HG03575 (cell line): ENCODE data around the gene SYCP2L.
A peak's percentile ranks its signal among the peaks of the same experiment; 100 is the strongest.
"Not testable (repeated sequence)": the region's sequence is repeated elsewhere in the genome, so short reads cannot be mapped to it uniquely, and the experiment has no call there.

ENCODE experiments used
- ATAC-seq: cut with Tn5 transposase; IDR thresholded peaks from one replicate; pipeline ENCODE4 v1.9.1; 2021; ENCODE audit not compliant: unreplicated experiment, insufficient number of reproducible peaks, low FRiP score; ENCODE audit errors: extremely low read depth

The SYCP2L gene

DNA sequence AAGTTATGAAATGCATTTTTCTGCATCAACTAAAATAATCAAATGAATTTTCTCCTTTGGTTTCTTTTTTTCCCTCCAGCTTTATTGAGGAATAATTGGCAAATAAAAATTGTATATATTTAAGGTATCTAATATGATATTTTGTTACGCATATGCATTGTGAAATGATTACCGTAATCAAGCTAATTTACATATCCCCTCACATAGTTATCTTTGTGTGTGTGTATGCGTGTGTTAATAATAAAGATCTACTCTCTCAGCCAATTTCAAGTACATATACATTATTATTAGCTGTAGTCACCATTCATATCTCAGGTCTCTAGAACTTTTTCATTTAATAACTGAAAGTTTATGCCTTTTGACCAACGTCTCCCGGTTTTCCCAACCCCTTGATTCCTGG, 61.1 kb downstream of the SYCP2L start:
- no peak for ATAC-seq

DNA sequence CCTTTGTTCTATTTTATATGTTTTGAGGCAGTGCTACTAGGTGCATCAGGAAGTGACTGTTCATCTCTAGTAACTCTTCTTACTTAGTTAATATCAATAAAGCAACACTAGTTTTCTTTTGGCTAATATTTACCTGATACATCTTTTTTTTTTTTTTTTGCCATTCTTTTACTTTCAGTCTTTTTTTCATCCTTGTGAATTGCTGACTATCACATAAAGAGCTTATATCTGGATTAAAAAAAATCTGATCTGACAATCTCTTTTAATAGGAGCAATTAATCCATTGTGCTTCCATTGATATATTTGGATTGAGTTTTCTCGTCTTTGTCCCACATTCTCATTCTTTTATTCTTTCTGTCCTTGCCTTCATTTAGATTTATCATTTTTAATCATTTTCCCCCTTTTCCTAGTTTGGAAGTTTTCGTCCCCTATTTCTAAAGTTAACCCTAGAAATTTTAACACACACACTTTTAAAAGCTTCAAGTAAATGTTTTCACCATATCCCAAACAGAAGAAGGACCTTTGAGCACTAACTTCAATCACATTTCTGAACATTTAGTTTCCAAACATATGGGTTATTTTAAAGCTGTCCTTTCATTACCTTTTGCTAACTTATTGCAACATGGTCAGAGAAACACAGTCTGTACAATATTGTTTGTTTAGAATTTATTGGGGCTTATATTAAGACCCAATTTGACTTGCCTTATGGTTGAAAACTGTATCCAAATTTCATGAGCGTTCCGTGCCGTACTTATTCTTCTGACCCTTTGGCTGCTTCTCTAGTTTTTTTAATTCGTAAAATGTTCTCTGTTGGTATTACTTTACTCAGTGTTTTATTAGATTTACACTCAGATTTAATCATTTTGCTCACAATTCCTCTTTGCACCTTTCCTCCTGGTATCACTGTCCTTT, 63.0 kb downstream of the SYCP2L start:
- ATAC-seq: no peak

DNA sequence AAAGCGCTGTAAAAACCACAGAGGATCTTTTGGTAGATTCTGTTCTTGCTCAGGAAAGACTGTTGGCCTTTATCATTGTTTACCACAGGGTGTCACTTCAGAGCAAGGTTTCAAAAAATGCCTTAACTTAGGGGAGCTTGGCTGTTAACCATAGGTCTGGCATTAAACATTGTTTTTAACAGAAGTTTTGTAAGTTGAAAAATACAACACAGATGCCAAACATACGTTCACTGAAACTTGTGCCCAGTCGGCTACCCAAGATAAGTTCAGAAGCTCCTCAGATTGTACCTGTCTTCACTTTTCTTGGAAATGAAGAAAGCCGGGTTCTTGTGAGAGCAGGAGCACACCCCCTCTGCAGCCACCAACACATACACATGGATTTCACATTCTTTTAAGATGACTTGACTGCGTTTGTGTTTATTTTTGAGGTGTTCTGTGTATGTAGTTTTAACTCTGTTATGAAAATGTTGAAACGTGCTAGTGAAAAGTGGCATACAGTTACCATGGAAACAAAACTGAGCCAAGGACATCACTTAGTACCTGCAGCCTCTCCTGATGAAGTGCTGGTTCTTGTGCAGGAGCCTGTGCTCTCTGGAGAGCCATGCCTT, 64.9 kb downstream of the SYCP2L start:
- ATAC-seq: no peak

DNA sequence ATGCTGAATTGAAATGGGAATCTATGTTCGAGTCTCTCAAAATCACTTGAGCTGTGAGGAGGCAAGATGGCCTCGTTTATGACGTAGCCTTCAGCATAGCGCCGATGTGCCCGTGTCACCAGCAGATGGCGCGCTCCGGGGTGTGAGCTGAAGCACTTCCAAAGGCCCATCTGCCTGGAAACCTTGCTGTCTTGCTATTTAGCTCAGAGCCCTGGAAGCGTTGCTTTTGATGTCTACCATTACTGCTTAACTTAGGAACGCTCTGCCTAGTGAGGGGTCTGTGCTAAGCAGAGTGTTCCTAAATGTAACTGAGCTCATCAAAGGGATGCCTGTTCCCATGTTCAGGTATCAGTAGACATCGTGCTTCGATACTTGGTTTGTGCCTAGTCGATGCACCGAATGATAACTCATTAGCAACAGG, 67.7 kb downstream of the SYCP2L start:
- ATAC-seq: peak; percentile 61

DNA sequence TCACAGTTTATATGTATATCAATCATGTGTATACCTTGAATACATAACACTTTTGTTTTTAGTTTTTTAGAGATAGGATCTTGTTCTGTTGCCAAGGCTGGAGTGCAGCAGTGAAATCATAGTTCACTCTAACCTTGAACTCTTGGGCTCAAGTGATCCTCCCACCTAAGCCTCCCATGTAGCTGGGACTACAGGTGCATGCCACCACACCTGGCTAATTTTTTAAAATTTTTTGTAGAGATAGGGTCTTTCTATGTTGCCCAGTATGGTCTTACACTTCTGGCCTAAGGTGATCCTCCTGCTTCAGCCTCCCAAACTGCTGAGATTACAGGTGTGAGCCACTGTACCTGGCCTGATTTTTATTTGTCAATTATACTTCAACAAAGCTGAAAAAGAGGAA, 69.9 kb downstream of the SYCP2L start:
- no peak for ATAC-seq

DNA sequence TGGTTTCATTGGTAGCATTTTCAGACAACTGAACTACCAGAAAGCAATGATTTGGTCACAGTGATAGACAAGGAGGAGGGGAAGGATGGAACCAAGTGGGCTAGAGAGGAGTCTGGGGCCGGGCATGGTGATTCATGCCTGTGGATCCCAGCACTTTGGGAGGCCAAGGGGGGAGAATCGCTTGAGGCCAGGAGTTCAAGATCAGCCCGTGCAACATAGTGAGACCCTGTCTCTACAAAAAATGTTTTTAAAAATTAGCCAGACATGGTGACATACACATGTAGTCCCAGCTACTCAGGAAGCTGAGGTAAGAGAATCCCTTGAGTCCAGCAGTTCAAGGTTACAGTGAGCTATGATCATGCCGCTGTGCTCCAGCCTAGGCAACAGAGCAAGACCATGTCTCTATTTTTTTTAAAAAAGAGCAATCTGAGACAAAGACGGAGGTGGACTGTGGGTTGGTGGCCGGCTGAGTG, 70.6 kb downstream of the SYCP2L start:
- no peak for ATAC-seq

DNA sequence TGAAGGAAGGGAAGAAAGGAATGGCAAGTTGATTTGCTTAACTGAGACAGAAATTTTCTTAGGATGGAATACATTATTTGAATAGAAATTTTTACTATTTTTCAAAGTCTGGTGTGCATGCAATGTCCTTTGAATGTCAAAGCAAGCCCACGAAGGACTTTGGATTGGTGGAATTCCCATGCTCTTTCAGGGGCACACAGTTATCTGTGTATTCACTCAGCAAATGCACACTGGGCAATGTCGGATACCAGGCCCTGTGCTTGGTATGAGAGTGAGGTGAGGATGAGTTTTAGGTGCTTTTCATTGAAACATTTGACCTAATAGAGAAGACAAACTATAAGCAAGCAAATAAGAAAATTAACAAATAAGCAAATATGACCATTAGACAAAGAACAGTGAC, 73.3 kb downstream of the SYCP2L start:
- no peak for ATAC-seq

DNA sequence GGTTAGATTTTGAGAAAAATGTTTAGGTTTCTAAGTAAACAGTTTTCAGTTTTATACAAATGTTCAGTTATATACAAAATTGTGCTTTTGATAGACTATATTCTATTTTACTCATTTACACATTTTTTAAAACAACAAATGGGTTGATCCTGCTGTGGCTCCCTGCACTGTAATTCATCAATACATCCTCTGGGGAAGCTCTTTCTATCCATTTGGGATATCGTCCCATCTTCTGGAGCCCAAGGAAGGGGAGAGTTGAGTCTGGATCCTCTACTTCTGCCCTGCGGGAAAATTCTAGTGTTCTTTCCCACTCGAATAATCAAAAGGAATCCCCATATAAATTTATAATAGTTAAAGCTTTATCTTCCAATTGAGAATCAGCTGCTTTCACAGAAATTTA, 75.0 kb downstream of the SYCP2L start:
- no peak for ATAC-seq

DNA sequence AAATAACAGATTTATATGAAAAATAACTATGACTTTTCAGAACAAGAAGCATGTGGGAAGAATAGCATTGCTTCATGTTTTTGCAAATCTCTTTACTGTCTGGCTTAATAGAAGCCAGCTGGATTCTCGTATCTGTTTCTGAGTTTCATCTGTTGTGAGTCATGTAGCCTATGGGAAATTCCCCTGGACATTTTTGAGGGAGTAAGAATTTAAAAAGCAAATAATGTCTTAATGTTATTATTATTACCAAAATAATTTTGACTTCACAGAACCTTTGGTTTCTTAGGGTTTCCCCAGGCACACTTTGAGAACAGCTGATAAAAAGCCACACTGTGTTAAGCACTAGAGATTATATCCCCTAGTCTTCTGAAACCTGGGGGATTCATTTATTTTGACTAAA, 75.8 kb downstream of the SYCP2L start:
- no peak for ATAC-seq

DNA sequence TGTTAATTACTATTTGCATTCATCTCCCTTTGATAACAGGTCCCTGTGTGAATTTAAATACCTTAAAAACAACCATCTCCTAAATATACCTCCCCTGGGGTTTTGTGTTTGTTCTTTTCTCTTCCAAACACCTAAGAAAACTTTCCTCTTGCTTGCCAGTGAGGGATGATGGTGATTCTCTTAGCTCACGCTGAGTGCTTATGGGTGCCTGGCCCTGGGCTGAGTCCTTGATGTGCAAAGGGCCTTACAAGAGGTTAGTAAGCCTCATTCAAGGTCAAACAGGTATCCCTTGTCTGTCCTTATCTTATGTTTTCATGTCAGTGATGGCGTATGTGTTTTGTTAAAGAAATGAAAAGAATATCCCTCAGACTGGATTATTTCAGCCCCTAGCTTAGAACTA, 76.3 kb downstream of the SYCP2L start:
- ATAC-seq: no peak

DNA sequence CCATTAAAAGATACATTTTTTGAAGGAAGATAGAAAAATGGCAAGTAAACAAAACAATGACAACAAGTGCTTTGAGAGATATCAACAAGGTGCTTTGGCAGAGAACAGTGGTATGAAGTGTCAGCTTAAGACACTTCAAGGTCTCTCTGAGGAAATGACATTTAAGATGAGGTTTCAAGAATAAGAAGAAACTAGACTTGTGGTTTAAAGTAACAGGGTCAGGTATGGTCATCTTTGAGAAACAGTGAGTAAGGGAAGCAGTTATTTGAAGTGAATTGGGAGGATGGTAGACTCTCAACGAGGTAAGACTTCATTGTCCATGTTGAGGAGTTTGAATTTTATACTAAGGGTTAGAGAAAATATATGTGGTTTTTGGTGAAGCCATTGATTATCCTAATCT, 77.8 kb downstream of the SYCP2L start:
- ATAC-seq: no peak

DNA sequence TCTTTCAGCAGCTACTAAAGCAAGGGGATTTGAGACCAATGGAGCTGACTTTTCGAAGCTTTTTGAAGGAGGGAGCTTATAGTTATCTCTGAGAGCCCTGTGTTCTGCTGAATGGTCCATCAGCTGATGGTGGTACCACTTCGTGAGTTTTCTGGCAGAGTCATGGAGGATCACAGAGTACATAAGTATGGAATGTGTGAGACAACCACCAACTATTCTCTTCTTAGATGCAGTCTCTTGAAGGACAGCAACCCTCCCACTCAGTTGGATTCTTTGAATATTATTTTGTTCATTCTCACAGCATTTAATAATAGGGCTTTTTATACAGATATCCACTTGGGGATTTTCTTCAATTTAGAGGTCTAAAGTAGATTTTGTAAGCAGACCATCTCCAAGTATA, 81.9 kb downstream of the SYCP2L start:
- no peak for ATAC-seq

DNA sequence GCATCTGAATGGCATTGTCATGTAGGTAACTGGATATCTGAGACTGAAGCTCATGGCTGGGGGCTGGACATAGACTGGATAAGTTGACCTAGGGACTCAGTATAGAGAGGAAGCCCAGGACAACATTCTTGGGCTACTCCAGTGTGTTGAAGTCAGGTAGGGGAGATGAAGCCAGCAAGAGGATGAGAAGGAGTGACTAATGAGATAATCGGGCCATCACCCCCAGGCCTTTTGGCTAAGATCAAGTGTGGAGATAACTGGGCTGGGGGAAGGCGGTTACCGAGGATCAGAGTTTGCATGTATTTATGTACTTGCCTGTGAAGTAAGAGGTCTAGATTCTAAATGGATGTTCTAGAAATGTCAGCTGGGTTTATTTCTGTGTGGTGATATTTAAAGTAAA, 83.9 kb downstream of the SYCP2L start:
- ATAC-seq: no peak

DNA sequence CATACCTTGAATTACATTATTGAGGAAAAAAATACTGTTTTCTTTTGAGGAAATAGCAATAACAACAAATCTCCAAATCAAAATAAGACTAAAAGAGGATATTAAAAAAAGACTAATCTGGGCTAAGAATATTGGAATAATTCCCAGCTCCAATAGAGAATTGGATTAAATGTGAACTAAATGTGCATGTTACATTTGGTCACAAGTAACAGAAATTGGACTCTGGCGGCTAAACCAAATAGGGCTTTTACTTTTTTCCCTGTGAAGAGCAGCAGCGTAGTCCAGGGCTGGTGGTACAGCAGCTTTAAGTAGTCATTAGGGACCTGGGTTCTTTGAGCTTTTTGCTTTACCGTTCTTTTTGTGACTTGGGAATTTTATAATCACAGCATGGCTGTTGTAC, 85.3 kb downstream of the SYCP2L start:
- no peak for ATAC-seq

DNA sequence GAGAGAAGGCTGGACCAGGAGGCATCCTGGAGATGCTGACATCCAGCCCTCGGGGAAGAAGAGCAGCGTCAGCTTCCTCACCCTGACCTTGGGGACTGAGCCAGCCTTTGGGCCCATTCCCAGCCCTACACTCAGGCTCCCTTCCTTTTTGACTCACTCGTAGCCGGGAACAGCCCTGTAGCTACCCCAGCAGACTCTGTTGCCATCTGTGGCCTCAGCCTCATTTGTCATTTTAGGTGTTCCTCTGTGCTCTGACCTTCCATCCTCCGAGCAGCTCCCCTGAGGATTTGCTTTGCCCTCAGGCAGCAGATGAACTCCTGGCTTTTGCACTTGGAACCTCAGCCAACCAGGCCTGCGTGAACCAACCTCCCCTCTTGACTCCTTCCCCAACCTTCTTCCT, 89.7 kb downstream of the SYCP2L start:
- ATAC-seq: no peak

DNA sequence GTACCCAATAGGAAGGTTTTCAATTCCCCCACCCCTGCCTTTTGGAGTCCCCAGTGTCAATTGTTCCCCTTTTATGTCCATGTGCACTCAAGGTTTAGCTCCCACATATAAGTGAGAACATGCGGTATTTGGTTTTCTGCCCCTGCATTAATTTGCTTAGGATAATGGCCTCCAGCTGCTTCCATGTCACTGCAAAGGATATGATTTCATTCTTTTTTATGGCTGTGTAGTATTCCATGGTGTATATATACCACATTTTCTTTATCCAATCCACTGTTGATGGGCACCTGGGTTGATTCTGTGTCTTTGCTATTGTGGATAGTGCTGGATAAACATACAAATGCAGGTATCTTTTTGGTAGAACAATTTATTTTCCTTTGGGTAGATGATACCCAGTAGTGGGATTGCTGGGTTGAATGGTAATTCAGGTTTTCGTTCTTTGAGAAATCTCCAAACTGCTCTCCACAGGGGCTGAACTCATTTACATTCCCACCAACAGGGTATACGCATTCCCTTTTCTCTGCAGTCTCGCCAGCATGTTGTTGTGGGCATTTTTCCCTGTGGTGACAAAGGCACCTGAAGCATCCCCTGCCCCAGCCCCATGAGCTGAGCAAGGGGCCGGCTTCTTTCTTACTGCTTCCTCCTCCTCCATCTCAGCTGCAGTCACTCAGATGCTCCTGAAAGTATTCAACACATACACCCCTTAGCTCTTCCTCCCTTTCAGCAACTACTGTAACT, 90.5 kb downstream of the SYCP2L start:
- no peak for ATAC-seq

DNA sequence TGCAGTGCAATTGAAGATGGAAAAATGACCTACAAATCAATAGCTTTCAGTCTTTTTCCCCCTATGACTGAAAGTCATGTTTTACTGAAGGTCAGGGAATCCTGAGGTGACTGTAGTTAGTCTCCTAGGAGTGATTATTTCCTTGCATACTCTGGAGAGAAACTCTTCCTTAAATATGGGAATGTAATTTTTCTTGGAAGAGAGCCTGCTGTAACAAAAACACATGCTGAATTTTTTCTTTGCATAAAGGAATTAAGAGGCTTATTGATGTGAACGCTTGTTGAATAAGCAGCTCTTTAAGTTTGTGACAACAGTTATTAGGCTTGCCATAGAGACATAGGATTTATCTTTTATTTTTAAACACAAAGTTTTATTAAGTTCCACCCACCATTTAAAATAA, 92.8 kb downstream of the SYCP2L start:
- ATAC-seq: no peak

DNA sequence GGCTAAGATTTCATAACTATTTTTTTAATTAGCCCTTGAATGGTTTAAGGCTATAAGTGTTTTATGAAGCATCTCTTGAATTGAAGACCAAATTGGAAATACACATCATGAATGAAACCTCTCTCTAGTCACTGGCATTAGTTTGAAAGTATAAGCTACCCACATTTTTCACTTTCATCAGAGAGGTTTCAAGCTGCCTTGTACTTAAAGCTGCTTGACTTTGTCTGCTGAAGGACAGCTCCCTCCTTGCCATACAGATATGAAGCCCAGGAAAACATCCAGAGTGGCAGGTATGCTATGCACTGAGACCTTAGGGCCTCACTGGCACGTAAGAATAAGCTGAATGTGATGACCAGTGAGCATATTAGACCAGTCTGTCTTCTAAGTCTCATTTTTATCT, 94.6 kb downstream of the SYCP2L start:
- ATAC-seq: no peak

DNA sequence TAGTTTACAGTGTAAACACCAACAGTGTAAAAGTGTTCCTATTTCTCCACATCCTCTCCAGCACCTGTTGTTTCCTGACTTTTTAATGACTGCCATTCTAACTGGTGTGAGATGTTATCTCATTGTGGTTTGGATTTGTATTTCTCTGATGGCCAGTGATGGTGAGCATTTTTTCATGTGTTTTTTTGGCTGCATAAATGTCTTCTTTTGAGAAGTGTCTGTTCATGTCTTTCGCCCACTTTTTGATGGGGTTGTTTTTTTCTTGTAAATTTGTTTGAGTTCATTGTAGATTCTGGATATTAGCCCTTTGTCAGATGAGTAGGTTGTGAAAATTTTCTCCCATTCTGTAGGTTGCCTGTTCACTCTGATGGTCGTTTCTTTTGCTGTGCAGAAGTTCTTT, 98.1 kb downstream of the SYCP2L start:
- ATAC-seq: not testable (repeated sequence)

DNA sequence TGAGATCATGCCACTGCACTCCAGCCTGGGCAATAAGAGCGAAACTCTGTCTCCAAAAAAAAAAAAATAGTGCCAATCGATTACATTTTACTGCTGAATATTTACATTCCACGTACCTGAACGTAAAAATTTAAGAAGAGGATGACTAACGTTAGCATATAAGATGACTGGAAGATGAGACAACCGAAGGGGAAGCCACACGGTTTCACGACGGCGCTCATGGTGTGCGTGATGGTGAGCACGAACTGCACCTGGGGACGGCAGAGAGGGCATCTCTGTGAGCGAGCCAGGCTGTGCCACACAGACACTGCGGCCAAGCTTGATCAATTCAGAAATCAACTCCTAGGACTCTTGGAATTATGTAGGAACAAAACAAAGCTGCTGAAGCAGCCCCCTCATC, 102.7 kb downstream of the SYCP2L start:
- ATAC-seq: no peak
